HepG2 (cell line): Measurements from ENCODE around the gene RPGRIP1. TPM values are rescaled to one million over a fixed set of nuclear protein-coding genes. Genes with fewer than 3 reads are reported as not detected.

ENCODE experiments used
- ERF ChIP-seq: IDR thresholded peaks from 2 replicates; pipeline ENCODE4 v1.6.1; 2018; ENCODE audit warnings: missing biosample characterization, missing genetic modification reagents
- GATAD2A ChIP-seq: IDR thresholded peaks from 2 replicates; pipeline ENCODE4 v1.6.1; 2016
- HMG20A ChIP-seq: IDR thresholded peaks from 2 replicates; pipeline ENCODE4 v1.6.1; 2016; ENCODE audit warnings: borderline replicate concordance
- KAT2B ChIP-seq: fragments of 150-350 bp; IDR thresholded peaks from 2 replicates; pipeline ENCODE4 v1.6.1; 2014; ENCODE audit warnings: low read depth, low read length, borderline replicate concordance
- MTF2 ChIP-seq: sonication (generic); formaldehyde crosslinking; IDR thresholded peaks from 2 replicates; pipeline ENCODE4 v1.5.0; 2020; ENCODE audit warnings: missing genetic modification reagents, borderline replicate concordance
- NR2F1 ChIP-seq, 2 experiments: fragments of 450-650 bp in 1 of 2; formaldehyde crosslinking in 1 of 2; IDR thresholded peaks; 2 replicates each; pipeline versions ENCODE4 v1.5.0 to v1.6.1; 2016 to 2020; ENCODE audit warnings: mild to moderate bottlenecking in 1 of 2, missing compliant biosample characterization in 1 of 2, missing genetic modification reagents in 1 of 2, moderate library complexity in 1 of 2
- SIN3A ChIP-seq: IDR thresholded peaks from 2 replicates; pipeline ENCODE4 v1.6.1; 2011; ENCODE audit warnings: low read depth, mild to moderate bottlenecking, control low read depth, low read length, borderline replicate concordance
- SOX13 ChIP-seq, 3 experiments: fragments of 450-650 bp in 1 of 3; sonication (generic) in 1 of 3; formaldehyde crosslinking in 1 of 3; IDR thresholded peaks in 2 of 3; conservative IDR thresholded peaks in 1 of 3; 2 replicates each; pipeline versions ENCODE4 v1.5.0 to v1.6.1; 2016 to 2020; ENCODE audit warnings: antibody characterized with exemption in 1 of 3, mild to moderate bottlenecking in 1 of 3, missing compliant biosample characterization in 1 of 3, missing genetic modification reagents in 1 of 3, moderate library complexity in 1 of 3
- THAP11 ChIP-seq: IDR thresholded peaks from 2 replicates; pipeline ENCODE4 v1.6.1; 2016; ENCODE audit warnings: missing biosample characterization, missing genetic modification reagents
- THYN1 ChIP-seq: sonication (generic); formaldehyde crosslinking; IDR thresholded peaks from 2 replicates; pipeline ENCODE4 v1.8.1; 2023; ENCODE audit warnings: low read depth, mild to moderate bottlenecking, moderate library complexity, missing genetic modification reagents, borderline replicate concordance
- ZFY ChIP-seq: sonication (generic); formaldehyde crosslinking; IDR thresholded peaks from 2 replicates; pipeline ENCODE4 v1.4.0; 2020; ENCODE audit warnings: missing genetic modification reagents
- ZNF235 ChIP-seq: sonication (generic); formaldehyde crosslinking; IDR thresholded peaks from 2 replicates; pipeline ENCODE4 v1.8.1; 2023; ENCODE audit warnings: mild to moderate bottlenecking, missing genetic modification reagents, borderline replicate concordance
- ZNF441 ChIP-seq: sonication (generic); formaldehyde crosslinking; IDR thresholded peaks from 2 replicates; pipeline ENCODE4 v1.7.0; 2021; ENCODE audit warnings: missing genetic modification reagents, borderline replicate concordance
- ZNF713 ChIP-seq: sonication (generic); formaldehyde crosslinking; IDR thresholded peaks from 2 replicates; pipeline ENCODE4 v1.4.0; 2020; ENCODE audit warnings: mild to moderate bottlenecking, missing genetic modification reagents
- polyA plus RNA-seq, 8 experiments: library from polyadenylated mRNA; depleted of rRNA in 3 of 8; stranded (reverse) in 7 of 8; unstranded in 1 of 8; fragments of >200 nt; fragmentation: Illumina TruSeq in 4 of 8; extraction: Trizol in 4 of 8; gene quantifications; 2 replicates each; pipeline versions ENCODE4 v1.2.1 to v1.2.3, GENCODE V29; 2011 to 2016; ENCODE audit warnings: low read depth in 4 of 8, missing spikeins in 1 of 8, mixed read lengths in 1 of 8; ENCODE audit not compliant: insufficient read depth in 1 of 8
- total RNA-seq, 5 experiments: library from RNA; depleted of rRNA; stranded (reverse); fragments of >200 nt; fragmentation: Illumina TruSeq; extraction: Trizol; gene quantifications; 2 replicates each; pipeline ENCODE4 v1.2.3, GENCODE V29; 2016; ENCODE audit warnings: low read depth in 1 of 5
- TF ChIP-seq, protein P1 (sequence below): sonication (generic); formaldehyde crosslinking; conservative IDR thresholded peaks from 2 replicates; pipeline ENCODE4 v1.8.0; 2022; ENCODE audit warnings: mild to moderate bottlenecking, moderate library complexity, missing genetic modification reagents
- TF ChIP-seq, protein P2 (sequence below): sonication (generic); formaldehyde crosslinking; IDR thresholded peaks from 2 replicates; pipeline ENCODE4 v1.8.0; 2022; ENCODE audit warnings: mild to moderate bottlenecking, missing genetic modification reagents; ENCODE audit not compliant: insufficient replicate concordance
- TF ChIP-seq, protein P3 (sequence below): sonication (generic); formaldehyde crosslinking; conservative IDR thresholded peaks from 2 replicates; pipeline ENCODE4 v1.4.0; 2020; ENCODE audit warnings: mild to moderate bottlenecking, missing genetic modification reagents, moderate library complexity
- TF ChIP-seq, protein P4 (sequence below): sonication (generic); formaldehyde crosslinking; IDR thresholded peaks from 2 replicates; pipeline ENCODE4 v1.5.0; 2020; ENCODE audit warnings: missing genetic modification reagents, mild to moderate bottlenecking, borderline replicate concordance

RPGRIP1 gene
- total and polyA plus RNA-seq, 2 of the 13 experiments (the other 11 are each of a cell fraction or from before 2014, with no cell fraction given) = 0.13 to 1.1 TPM

DNA sequence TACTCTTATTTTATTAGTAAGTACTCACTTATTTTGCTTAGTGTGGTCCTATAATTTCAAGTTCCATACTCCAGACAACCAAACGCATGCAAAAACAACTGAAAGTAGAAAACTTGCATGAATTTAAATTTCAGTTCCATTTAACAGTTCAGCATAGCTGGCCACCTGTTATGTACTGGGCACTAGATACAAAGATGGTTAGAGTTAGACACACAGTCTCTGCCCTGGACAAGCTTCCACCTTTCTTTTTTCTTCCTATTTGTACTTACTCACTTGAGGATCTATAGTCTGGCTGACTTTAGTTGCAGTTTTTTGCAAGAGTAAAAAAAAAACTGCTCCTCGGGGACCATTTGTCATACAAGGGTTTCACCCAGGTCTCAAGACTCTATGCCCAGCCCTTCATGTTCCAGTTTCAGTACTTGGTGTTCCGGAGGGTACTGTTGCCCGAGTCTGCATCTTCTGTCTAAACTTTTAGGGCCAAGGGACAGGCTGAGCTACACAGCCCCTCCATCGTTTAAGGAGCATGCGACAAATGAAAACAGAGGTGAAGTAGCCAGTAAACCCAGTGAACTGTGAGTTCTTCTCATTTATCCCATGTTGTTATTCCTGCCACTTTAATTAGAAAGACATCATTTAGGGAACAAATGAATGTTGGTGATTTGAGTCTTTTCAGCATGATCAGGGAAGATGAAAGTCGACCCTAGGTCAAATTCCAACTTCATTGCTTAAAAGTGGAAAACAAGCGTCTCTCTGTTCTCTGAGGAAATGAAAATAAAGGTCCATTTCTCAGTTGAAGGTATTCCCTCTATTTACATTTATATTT is 22.3 kb downstream of the RPGRIP1 start (continued):
- TF ChIP-seq NR2F1 (CRISPR knock-in tag; IDR thresholded peaks at IDR 0.05) (peak; percentile 18 to 54; a peak in 2 of 4 replicates), GATAD2A (CRISPR knock-in tag) (peak; percentile 56; the same call in 1 of the 2 replicates), ZNF235 (CRISPR knock-in tag) (no peak), THAP11 (CRISPR knock-in tag) (peak; percentile 11; the same call in 1 of the 2 replicates), ERF (no peak), SIN3A (no peak), ZFY (no peak), HMG20A (peak; percentile 61; the same call in 1 of the 2 replicates), KAT2B (no peak), ZNF713 (CRISPR knock-in tag) (0 out of 2 replicates have a peak, but pooled peaks have one; percentile 40), MTF2 (CRISPR knock-in tag) (no peak), ZNF441 (CRISPR knock-in tag) (no peak), THYN1 (no peak), SOX13 (IDR thresholded peaks at IDR 0.05) (no peak), SOX13 (CRISPR knock-in tag; conservative IDR thresholded peaks at IDR 0.05 in 1 of 2, IDR thresholded peaks at IDR 0.05 in 1 of 2) (peak in 1 of 2 experiments; percentile 69; a peak in 2 of 4 replicates)
- TF ChIP-seq, protein P1, sequence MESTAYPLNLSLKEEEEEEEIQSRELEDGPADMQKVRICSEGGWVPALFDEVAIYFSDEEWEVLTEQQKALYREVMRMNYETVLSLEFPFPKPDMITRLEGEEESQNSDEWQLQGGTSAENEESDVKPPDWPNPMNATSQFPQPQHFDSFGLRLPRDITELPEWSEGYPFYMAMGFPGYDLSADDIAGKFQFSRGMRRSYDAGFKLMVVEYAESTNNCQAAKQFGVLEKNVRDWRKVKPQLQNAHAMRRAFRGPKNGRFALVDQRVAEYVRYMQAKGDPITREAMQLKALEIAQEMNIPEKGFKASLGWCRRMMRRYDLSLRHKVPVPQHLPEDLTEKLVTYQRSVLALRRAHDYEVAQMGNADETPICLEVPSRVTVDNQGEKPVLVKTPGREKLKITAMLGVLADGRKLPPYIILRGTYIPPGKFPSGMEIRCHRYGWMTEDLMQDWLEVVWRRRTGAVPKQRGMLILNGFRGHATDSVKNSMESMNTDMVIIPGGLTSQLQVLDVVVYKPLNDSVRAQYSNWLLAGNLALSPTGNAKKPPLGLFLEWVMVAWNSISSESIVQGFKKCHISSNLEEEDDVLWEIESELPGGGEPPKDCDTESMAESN (CRISPR knock-in tag) = 0 out of 2 replicates have a peak, but pooled peaks have one; percentile 10
- TF ChIP-seq, protein P2, sequence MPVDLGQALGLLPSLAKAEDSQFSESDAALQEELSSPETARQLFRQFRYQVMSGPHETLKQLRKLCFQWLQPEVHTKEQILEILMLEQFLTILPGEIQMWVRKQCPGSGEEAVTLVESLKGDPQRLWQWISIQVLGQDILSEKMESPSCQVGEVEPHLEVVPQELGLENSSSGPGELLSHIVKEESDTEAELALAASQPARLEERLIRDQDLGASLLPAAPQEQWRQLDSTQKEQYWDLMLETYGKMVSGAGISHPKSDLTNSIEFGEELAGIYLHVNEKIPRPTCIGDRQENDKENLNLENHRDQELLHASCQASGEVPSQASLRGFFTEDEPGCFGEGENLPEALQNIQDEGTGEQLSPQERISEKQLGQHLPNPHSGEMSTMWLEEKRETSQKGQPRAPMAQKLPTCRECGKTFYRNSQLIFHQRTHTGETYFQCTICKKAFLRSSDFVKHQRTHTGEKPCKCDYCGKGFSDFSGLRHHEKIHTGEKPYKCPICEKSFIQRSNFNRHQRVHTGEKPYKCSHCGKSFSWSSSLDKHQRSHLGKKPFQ = no peak
- TF ChIP-seq, protein P3, sequence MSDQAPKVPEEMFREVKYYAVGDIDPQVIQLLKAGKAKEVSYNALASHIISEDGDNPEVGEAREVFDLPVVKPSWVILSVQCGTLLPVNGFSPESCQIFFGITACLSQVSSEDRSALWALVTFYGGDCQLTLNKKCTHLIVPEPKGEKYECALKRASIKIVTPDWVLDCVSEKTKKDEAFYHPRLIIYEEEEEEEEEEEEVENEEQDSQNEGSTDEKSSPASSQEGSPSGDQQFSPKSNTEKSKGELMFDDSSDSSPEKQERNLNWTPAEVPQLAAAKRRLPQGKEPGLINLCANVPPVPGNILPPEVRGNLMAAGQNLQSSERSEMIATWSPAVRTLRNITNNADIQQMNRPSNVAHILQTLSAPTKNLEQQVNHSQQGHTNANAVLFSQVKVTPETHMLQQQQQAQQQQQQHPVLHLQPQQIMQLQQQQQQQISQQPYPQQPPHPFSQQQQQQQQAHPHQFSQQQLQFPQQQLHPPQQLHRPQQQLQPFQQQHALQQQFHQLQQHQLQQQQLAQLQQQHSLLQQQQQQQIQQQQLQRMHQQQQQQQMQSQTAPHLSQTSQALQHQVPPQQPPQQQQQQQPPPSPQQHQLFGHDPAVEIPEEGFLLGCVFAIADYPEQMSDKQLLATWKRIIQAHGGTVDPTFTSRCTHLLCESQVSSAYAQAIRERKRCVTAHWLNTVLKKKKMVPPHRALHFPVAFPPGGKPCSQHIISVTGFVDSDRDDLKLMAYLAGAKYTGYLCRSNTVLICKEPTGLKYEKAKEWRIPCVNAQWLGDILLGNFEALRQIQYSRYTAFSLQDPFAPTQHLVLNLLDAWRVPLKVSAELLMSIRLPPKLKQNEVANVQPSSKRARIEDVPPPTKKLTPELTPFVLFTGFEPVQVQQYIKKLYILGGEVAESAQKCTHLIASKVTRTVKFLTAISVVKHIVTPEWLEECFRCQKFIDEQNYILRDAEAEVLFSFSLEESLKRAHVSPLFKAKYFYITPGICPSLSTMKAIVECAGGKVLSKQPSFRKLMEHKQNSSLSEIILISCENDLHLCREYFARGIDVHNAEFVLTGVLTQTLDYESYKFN = peak; percentile 58
- TF ChIP-seq, protein P4, sequence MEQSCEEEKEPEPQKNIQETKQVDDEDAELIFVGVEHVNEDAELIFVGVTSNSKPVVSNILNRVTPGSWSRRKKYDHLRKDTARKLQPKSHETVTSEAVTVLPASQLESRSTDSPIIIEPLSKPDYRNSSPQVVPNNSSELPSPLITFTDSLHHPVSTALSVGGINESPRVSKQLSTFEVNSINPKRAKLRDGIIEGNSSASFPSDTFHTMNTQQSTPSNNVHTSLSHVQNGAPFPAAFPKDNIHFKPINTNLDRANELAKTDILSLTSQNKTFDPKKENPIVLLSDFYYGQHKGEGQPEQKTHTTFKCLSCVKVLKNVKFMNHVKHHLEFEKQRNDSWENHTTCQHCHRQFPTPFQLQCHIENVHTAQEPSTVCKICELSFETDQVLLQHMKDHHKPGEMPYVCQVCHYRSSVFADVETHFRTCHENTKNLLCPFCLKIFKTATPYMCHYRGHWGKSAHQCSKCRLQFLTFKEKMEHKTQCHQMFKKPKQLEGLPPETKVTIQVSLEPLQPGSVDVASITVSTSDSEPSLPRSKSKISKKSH (CRISPR knock-in tag) = no peak
